Neural cell (in vitro differentiated cells): ENCODE measurements around the gene COL2A1. TPM values are rescaled to one million over a fixed set of nuclear protein-coding genes. Genes with fewer than 3 reads are reported as not detected.

ENCODE experiments used
- H2AFZ ChIP-seq: fragments of 200-600, 300-800 bp; sonication (generic), shearing (Covaris generic); 2 replicates; pipeline ENCODE4 v1.6.0; 2014; ENCODE audit warnings: low read depth, mild to moderate bottlenecking, antibody characterized with exemption, low read length, moderate library complexity
- H3F3A ChIP-seq: fragments of 200-600 bp; shearing (Covaris generic); 2 replicates; pipeline ENCODE4 v1.6.1; 2016; ENCODE audit warnings: mild to moderate bottlenecking, moderate library complexity, mixed read lengths, antibody characterized with exemption, low read length; ENCODE audit not compliant: insufficient read depth, poor library complexity, severe bottlenecking
- H3K27ac ChIP-seq: fragments of 200-600, 300-800 bp; sonication (generic), shearing (Covaris generic); 2 replicates; pipeline ENCODE4 v1.5.1; 2014; ENCODE audit warnings: mild to moderate bottlenecking, low read length, moderate library complexity
- H3K27me3 ChIP-seq: fragments of 300-800, 200-600 bp; sonication (generic), shearing (Covaris generic); 2 replicates; pipeline ENCODE4 v1.6.0; 2014; ENCODE audit warnings: mild to moderate bottlenecking, low read depth, low read length, moderate library complexity; ENCODE audit not compliant: insufficient read depth
- H3K36me3 ChIP-seq: fragments of 300-800, 200-600 bp; sonication (generic), shearing (Covaris generic); 2 replicates; pipeline ENCODE4 v1.5.1; 2014; ENCODE audit warnings: mild to moderate bottlenecking, antibody characterized with exemption, low read length, moderate library complexity; ENCODE audit not compliant: insufficient read depth
- H3K4me2 ChIP-seq: fragments of 300-800, 200-600 bp; sonication (generic), shearing (Covaris generic); 2 replicates; pipeline ENCODE4 v1.6.0; 2014; ENCODE audit warnings: mild to moderate bottlenecking, low read length
- H3K4me3 ChIP-seq: fragments of 300-800, 200-600 bp; sonication (generic), shearing (Covaris generic); 2 replicates; pipeline ENCODE4 v1.5.1; 2014; ENCODE audit warnings: mild to moderate bottlenecking, low read length, moderate library complexity
- H3K79me2 ChIP-seq: fragments of 200-600 bp; shearing (Covaris generic); replicated peaks from 2 replicates; pipeline ENCODE4 v1.6.0; 2014; ENCODE audit warnings: mild to moderate bottlenecking, low read length, moderate library complexity; ENCODE audit not compliant: insufficient read depth
- H3K9ac ChIP-seq: fragments of 300-800, 200-600 bp; sonication (generic), shearing (Covaris generic); 2 replicates; pipeline ENCODE4 v1.6.1; 2016; ENCODE audit warnings: mild to moderate bottlenecking, low read length, mixed read lengths
- H3K9me2 ChIP-seq: fragments of 200-600 bp; shearing (Covaris generic); 2 replicates; pipeline ENCODE4 v1.6.1; 2016; ENCODE audit warnings: mild to moderate bottlenecking, low read length, mixed read lengths; ENCODE audit not compliant: insufficient read depth
- H3K9me3 ChIP-seq: fragments of 200-600, 300-800 bp; sonication (generic), shearing (Covaris generic); 2 replicates; pipeline ENCODE4 v1.6.1; 2016; ENCODE audit warnings: mild to moderate bottlenecking, mixed run types, low read length, moderate library complexity, mixed read lengths
- H4K20me1 ChIP-seq: fragments of 200-600 bp; shearing (Covaris generic); 2 replicates; pipeline ENCODE4 v1.6.1; 2016; ENCODE audit warnings: mild to moderate bottlenecking, mixed run types; ENCODE audit not compliant: insufficient read depth
- EP300 ChIP-seq: fragments of 450-650 bp; conservative IDR thresholded peaks from 2 replicates; pipeline ENCODE4 v1.6.1; 2014; ENCODE audit warnings: antibody characterized with exemption, mild to moderate bottlenecking, moderate library complexity; ENCODE audit not compliant: poor library complexity, severe bottlenecking
- EZH2 ChIP-seq: fragments of 200-600, 300-800 bp; shearing (Covaris generic), sonication (generic); IDR thresholded peaks from 2 replicates; pipeline ENCODE4 v1.6.1; 2014; ENCODE audit warnings: antibody characterized with exemption, low read length, borderline replicate concordance, mild to moderate bottlenecking; ENCODE audit not compliant: insufficient read depth, poor library complexity, severe bottlenecking
- MXI1 ChIP-seq: fragments of 450-650 bp; conservative IDR thresholded peaks from 2 replicates; pipeline ENCODE4 v1.6.1; 2014; ENCODE audit warnings: antibody characterized with exemption, mild to moderate bottlenecking; ENCODE audit not compliant: poor library complexity, severe bottlenecking
- POLR2AphosphoS5 ChIP-seq: IDR thresholded peaks from 2 replicates; pipeline ENCODE4 v1.6.1; 2012
- RAD21 ChIP-seq: fragments of 450-650 bp; conservative IDR thresholded peaks from 2 replicates; pipeline ENCODE4 v1.6.1; 2014; ENCODE audit warnings: antibody characterized with exemption, mild to moderate bottlenecking, moderate library complexity
- SMC3 ChIP-seq: fragments of 450-650 bp; conservative IDR thresholded peaks from 2 replicates; pipeline ENCODE4 v1.6.1; 2014; ENCODE audit warnings: antibody characterized with exemption, mild to moderate bottlenecking, moderate library complexity; ENCODE audit not compliant: poor library complexity
- TAF1 ChIP-seq: IDR thresholded peaks from 2 replicates; pipeline ENCODE4 v1.6.1; 2012; ENCODE audit warnings: low read depth
- polyA plus RNA-seq: library from polyadenylated mRNA; depleted of rRNA; stranded (reverse); fragments of >200 nt; gene quantifications from 2 replicates; pipeline ENCODE4 v1.2.3, GENCODE V29; 2014
- TF ChIP-seq, protein P1 (sequence below): IDR thresholded peaks from 2 replicates; pipeline ENCODE4 v1.6.1; 2012; ENCODE audit warnings: borderline replicate concordance
- TF ChIP-seq, protein P2 (sequence below): fragments of 450-650 bp; IDR thresholded peaks from 2 replicates; pipeline ENCODE4 v1.5.1; 2014; ENCODE audit warnings: antibody characterized with exemption, mild to moderate bottlenecking, moderate library complexity; ENCODE audit not compliant: poor library complexity, severe bottlenecking

Gene COL2A1
- polyA plus RNA-seq, 1 donor from 2014 or later, result 1.3 TPM

DNA sequence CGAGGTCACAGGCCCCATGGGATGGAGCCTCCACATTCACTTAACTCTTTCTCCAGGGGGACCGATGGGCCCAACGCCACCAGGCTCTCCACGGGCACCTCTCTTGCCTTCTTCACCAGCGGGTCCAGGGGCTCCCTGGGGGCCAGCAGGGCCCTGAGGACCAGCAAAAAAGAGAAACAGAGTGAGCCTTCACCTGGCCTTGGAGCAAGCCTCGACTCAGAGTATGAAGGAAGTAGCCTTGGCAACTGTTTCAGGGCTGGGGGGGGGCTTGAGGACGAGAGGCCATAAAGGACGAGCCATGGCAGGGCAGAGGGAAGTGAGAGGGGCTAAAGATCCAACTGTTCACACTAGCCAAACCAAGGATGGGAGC is 18.0 kb downstream of the COL2A1 start:
- Histone ChIP-seq H3K9me2 (no peaks in the 10 kb centered on the region), H3K27me3 (no peaks in the 10 kb centered on the region), H3F3A (no peaks in the 10 kb centered on the region), H3K36me3 (no peaks in the 10 kb centered on the region), H3K4me2 (no peak overlapping the region), H3K4me3 (no peak overlapping the region), H3K27ac (no peak overlapping the region), H3K9ac (no peak overlapping the region), H3K79me2 (no peaks in the 10 kb centered on the region), H4K20me1 (no peaks in the 10 kb centered on the region), H2AFZ (no peak overlapping the region), H3K9me3 (no peaks in the 10 kb centered on the region)
- TF ChIP-seq EZH2 (no peak), MXI1 (no peak)
- TF ChIP-seq, protein P1, sequence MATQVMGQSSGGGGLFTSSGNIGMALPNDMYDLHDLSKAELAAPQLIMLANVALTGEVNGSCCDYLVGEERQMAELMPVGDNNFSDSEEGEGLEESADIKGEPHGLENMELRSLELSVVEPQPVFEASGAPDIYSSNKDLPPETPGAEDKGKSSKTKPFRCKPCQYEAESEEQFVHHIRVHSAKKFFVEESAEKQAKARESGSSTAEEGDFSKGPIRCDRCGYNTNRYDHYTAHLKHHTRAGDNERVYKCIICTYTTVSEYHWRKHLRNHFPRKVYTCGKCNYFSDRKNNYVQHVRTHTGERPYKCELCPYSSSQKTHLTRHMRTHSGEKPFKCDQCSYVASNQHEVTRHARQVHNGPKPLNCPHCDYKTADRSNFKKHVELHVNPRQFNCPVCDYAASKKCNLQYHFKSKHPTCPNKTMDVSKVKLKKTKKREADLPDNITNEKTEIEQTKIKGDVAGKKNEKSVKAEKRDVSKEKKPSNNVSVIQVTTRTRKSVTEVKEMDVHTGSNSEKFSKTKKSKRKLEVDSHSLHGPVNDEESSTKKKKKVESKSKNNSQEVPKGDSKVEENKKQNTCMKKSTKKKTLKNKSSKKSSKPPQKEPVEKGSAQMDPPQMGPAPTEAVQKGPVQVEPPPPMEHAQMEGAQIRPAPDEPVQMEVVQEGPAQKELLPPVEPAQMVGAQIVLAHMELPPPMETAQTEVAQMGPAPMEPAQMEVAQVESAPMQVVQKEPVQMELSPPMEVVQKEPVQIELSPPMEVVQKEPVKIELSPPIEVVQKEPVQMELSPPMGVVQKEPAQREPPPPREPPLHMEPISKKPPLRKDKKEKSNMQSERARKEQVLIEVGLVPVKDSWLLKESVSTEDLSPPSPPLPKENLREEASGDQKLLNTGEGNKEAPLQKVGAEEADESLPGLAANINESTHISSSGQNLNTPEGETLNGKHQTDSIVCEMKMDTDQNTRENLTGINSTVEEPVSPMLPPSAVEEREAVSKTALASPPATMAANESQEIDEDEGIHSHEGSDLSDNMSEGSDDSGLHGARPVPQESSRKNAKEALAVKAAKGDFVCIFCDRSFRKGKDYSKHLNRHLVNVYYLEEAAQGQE, result no peak

DNA sequence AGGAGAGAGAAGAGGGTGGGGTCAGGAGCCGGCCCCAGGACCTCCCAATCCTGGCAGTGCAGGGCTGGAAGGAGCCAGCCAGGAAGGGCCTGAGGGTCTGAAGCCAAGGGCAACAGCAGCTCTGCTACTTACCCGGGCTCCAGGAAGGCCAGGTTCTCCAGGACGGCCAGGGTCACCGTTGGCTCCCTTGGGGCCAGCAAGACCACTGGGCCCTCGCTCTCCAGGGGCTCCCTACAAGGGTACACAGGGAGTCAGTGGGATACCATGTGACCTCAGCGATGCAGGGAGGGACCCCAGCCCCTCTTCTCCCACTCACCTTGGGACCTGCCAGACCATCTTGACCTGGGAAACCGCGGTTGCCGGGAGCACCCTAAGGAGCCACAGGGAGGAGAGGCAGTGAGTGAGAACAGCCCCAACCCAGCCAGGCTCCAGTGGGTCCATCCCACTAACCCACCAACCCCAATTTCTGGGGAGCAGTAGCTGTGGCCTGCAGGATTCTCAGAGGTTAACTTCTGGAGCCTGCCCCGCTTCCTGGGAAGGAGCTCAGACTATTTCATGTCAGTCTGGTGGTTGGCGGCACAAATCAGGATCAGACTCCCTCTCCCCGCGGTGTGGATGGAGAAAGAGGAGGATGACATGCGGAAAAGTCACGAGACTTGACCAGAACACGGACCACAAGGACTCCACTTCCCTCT is 18.5 kb downstream of the COL2A1 start:
- H3K9me3 ChIP-seq, result no peaks in the 10 kb centered on the region
- no peak overlapping the region for H3K9ac ChIP-seq
- no peaks in the 10 kb centered on the region for H3K36me3 ChIP-seq
- no peaks in the 10 kb centered on the region for H3K27me3 ChIP-seq
- no peaks in the 10 kb centered on the region for H4K20me1 ChIP-seq
- H3K27ac ChIP-seq, result no peak overlapping the region
- no peaks in the 10 kb centered on the region for H3F3A ChIP-seq
- TF ChIP-seq, protein P2, sequence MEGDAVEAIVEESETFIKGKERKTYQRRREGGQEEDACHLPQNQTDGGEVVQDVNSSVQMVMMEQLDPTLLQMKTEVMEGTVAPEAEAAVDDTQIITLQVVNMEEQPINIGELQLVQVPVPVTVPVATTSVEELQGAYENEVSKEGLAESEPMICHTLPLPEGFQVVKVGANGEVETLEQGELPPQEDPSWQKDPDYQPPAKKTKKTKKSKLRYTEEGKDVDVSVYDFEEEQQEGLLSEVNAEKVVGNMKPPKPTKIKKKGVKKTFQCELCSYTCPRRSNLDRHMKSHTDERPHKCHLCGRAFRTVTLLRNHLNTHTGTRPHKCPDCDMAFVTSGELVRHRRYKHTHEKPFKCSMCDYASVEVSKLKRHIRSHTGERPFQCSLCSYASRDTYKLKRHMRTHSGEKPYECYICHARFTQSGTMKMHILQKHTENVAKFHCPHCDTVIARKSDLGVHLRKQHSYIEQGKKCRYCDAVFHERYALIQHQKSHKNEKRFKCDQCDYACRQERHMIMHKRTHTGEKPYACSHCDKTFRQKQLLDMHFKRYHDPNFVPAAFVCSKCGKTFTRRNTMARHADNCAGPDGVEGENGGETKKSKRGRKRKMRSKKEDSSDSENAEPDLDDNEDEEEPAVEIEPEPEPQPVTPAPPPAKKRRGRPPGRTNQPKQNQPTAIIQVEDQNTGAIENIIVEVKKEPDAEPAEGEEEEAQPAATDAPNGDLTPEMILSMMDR, result no peak
- TF ChIP-seq, protein P1, result no peak
- TF ChIP-seq TAF1 (no peak), RAD21 (no peak), SMC3 (no peak), EZH2 (no peak), MXI1 (no peak), EP300 (no peak), POLR2AphosphoS5 (no peak)
- H3K9me2 ChIP-seq, result no peaks in the 10 kb centered on the region
- H3K4me2 ChIP-seq, result no peak overlapping the region
- H2AFZ ChIP-seq, result no peak overlapping the region
- H3K4me3 ChIP-seq, result no peak overlapping the region
- H3K79me2 ChIP-seq, result no peaks in the 10 kb centered on the region
